ENCODE measurements around the gene RASGEF1C.

DNA sequence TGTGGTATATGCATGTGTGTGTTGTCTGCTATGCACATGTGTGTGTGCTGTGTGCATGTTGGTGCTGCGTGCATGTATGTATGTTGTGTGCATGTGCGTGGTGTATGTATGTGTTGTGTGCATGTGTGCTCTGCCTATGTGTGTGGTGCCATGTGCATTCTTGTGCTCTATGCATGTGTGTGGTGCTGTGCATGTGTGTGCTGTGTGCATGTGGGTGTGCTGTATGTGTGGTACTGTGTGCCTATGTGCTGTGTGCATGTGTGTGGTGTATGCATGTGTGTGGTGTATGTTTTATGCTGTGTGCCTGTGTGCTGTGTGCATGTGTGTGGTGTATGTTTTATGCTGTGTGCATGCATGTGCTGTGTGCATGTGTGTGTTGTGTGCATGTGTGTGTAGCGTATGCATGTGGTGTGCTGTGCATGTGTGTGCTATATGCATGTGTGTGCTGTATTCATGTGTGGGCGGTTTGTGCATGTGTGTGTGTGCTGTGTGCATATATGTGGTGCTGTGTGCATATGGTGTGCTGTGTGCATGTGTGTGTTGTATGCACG lies 4.7 kb upstream of the RASGEF1C start:
- TF ChIP-seq, protein P1, sequence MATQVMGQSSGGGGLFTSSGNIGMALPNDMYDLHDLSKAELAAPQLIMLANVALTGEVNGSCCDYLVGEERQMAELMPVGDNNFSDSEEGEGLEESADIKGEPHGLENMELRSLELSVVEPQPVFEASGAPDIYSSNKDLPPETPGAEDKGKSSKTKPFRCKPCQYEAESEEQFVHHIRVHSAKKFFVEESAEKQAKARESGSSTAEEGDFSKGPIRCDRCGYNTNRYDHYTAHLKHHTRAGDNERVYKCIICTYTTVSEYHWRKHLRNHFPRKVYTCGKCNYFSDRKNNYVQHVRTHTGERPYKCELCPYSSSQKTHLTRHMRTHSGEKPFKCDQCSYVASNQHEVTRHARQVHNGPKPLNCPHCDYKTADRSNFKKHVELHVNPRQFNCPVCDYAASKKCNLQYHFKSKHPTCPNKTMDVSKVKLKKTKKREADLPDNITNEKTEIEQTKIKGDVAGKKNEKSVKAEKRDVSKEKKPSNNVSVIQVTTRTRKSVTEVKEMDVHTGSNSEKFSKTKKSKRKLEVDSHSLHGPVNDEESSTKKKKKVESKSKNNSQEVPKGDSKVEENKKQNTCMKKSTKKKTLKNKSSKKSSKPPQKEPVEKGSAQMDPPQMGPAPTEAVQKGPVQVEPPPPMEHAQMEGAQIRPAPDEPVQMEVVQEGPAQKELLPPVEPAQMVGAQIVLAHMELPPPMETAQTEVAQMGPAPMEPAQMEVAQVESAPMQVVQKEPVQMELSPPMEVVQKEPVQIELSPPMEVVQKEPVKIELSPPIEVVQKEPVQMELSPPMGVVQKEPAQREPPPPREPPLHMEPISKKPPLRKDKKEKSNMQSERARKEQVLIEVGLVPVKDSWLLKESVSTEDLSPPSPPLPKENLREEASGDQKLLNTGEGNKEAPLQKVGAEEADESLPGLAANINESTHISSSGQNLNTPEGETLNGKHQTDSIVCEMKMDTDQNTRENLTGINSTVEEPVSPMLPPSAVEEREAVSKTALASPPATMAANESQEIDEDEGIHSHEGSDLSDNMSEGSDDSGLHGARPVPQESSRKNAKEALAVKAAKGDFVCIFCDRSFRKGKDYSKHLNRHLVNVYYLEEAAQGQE (IDR thresholded peaks at IDR 0.05; ENCODE audit: insufficient replicate concordance, low read depth): no peak
- TF ChIP-seq, protein P2, sequence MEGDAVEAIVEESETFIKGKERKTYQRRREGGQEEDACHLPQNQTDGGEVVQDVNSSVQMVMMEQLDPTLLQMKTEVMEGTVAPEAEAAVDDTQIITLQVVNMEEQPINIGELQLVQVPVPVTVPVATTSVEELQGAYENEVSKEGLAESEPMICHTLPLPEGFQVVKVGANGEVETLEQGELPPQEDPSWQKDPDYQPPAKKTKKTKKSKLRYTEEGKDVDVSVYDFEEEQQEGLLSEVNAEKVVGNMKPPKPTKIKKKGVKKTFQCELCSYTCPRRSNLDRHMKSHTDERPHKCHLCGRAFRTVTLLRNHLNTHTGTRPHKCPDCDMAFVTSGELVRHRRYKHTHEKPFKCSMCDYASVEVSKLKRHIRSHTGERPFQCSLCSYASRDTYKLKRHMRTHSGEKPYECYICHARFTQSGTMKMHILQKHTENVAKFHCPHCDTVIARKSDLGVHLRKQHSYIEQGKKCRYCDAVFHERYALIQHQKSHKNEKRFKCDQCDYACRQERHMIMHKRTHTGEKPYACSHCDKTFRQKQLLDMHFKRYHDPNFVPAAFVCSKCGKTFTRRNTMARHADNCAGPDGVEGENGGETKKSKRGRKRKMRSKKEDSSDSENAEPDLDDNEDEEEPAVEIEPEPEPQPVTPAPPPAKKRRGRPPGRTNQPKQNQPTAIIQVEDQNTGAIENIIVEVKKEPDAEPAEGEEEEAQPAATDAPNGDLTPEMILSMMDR (IDR thresholded peaks at IDR 0.05; ENCODE audit: insufficient read depth, low read length): no peak
- TF ChIP-seq POLR2AphosphoS5 (IDR thresholded peaks at IDR 0.05; ENCODE audit: low read depth) (no peak), GABPA (IDR thresholded peaks at IDR 0.05; ENCODE audit: low read depth) (no peak)

Measured in HL-60 (cell line).